A673 (cell line): ENCODE measurements around the gene IL11. TPM values are rescaled to one million over a fixed set of nuclear protein-coding genes. Genes with fewer than 3 reads are reported as not detected.
"Not testable (repeated sequence)": the region's sequence is repeated elsewhere in the genome, so short reads cannot be mapped to it uniquely, and the experiment has no call there.

ENCODE experiments used
- BruUV-seq: library from RNA; stranded (reverse); fragments of 400-500 nt; replicated peaks from 2 replicates; lab custom pipeline; 2021; lab: Mats Ljungman, UMichigan
- CTCF ChIA-PET: fragments of 300-600 bp; sonication (Branson Sonifier 250); formaldehyde crosslinking; loops from one replicate; lab custom pipeline; 2022; ENCODE audit warnings: antibody characterized with exemption; lab: Charles Lee
- POLR2A ChIA-PET: fragments of 300-600 bp; sonication (Branson Sonifier 250); formaldehyde crosslinking; loops from one replicate; lab custom pipeline; 2022; ENCODE audit warnings: antibody characterized with exemption; ENCODE audit not compliant: low non-redundant PET; lab: Charles Lee
- DNase-seq: peaks from one replicate; pipeline ENCODE4 v3.0.0-alpha.2; 2015; ENCODE audit warnings: low spot score
- H3K27ac ChIP-seq: fragments of 200-600 bp; sonication (generic); 2 replicates; pipeline ENCODE4 v1.5.1; 2016; ENCODE audit warnings: mixed run types, low read depth, mild to moderate bottlenecking, mixed read lengths, antibody characterized with exemption, low read length; ENCODE audit not compliant: poor library complexity, severe bottlenecking
- H3K27me3 ChIP-seq: fragments of 200-600 bp; sonication (generic); replicated peaks from 2 replicates; pipeline ENCODE4 v1.6.1; 2017; ENCODE audit warnings: mixed run types, low read depth, mild to moderate bottlenecking, mixed read lengths, antibody characterized with exemption, low read length; ENCODE audit not compliant: insufficient read depth, poor library complexity
- H3K36me3 ChIP-seq: fragments of 200-600 bp; sonication (generic); 2 replicates; pipeline ENCODE4 v1.6.1; 2016; ENCODE audit warnings: mixed run types, mild to moderate bottlenecking, mixed read lengths, antibody characterized with exemption, low read length; ENCODE audit not compliant: insufficient read depth, poor library complexity, severe bottlenecking
- H3K4me1 ChIP-seq: fragments of 200-600 bp; sonication (generic); 2 replicates; pipeline ENCODE4 v1.6.1; 2017; ENCODE audit warnings: mixed run types, mild to moderate bottlenecking, mixed read lengths, antibody characterized with exemption, low read length; ENCODE audit not compliant: insufficient read depth, poor library complexity, severe bottlenecking
- H3K4me3 ChIP-seq: fragments of 200-600 bp; sonication (generic); 2 replicates; pipeline ENCODE4 v1.5.1; 2016; ENCODE audit warnings: low read depth, mixed run types, mild to moderate bottlenecking, mixed read lengths, low read length; ENCODE audit not compliant: poor library complexity, severe bottlenecking
- H3K9me3 ChIP-seq: fragments of 200-600 bp; sonication (generic); 2 replicates; pipeline ENCODE4 v1.6.1; 2016; ENCODE audit warnings: mixed run types, low read depth, mild to moderate bottlenecking, mixed read lengths, antibody characterized with exemption, low read length; ENCODE audit not compliant: poor library complexity, severe bottlenecking
- EZH2 ChIP-seq: fragments of 200-600 bp; sonication (generic); IDR thresholded peaks from 2 replicates; pipeline ENCODE4 v1.6.1; 2017; ENCODE audit warnings: borderline replicate concordance, low read depth, mild to moderate bottlenecking, mixed read lengths, antibody characterized with exemption, low read length; ENCODE audit not compliant: poor library complexity, severe bottlenecking
- intact Hi-C: fragments of 100-400 bp; cut with micrococcal nuclease; formaldehyde crosslinking; loops from one replicate; pipeline ENCODE4 v1.10.0; 2022; ENCODE audit not compliant: unreplicated experiment
- total RNA-seq: library from RNA; stranded (reverse); gene quantifications from 2 replicates; pipeline ENCODE4 v1.2.3, GENCODE V29; 2021
- TF ChIP-seq, protein P1 (sequence below): fragments of 300-800, 200-600 bp; sonication (generic); conservative IDR thresholded peaks from 2 replicates; pipeline ENCODE4 v1.5.1; 2017; ENCODE audit warnings: low read depth, mild to moderate bottlenecking, antibody characterized with exemption, low read length, moderate library complexity, mixed read lengths

The IL11 gene
- total RNA-seq, 1 experiment from 2014 or later = 0.47 TPM

DNA sequence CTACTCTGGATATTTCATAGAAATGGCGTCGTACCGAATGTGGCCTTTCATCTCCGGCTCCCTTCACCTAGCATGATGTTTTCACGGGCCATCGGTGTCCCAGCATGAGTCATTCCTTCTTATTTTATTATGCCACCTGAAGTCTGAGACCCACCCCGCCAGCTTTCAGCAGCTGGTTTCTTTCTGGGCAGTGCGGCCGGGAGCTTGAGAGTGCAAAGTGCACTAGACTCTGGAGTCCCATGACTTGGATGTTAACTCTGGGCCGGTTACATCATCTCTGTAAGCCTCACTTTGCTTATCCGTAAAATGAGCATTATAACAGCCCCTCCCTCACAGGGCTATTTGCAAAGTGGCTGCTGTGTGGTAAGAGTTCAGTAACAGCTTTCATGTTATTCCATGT is 36.4 kb downstream of the IL11 start:
- Histone ChIP-seq H3K36me3 (no peaks in the 10 kb centered on the region), H3K4me1 (peaks cover 8% of the 10 kb centered on the region), H3K9me3 (no peaks in the 10 kb centered on the region), H3K27me3 (no peaks in the 10 kb centered on the region), H3K27ac (no peak overlapping the region), H3K4me3 (no peak overlapping the region)
- TF ChIP-seq EZH2 = no peak
- TF ChIP-seq, protein P1, sequence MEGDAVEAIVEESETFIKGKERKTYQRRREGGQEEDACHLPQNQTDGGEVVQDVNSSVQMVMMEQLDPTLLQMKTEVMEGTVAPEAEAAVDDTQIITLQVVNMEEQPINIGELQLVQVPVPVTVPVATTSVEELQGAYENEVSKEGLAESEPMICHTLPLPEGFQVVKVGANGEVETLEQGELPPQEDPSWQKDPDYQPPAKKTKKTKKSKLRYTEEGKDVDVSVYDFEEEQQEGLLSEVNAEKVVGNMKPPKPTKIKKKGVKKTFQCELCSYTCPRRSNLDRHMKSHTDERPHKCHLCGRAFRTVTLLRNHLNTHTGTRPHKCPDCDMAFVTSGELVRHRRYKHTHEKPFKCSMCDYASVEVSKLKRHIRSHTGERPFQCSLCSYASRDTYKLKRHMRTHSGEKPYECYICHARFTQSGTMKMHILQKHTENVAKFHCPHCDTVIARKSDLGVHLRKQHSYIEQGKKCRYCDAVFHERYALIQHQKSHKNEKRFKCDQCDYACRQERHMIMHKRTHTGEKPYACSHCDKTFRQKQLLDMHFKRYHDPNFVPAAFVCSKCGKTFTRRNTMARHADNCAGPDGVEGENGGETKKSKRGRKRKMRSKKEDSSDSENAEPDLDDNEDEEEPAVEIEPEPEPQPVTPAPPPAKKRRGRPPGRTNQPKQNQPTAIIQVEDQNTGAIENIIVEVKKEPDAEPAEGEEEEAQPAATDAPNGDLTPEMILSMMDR = no peak
- no peak for DNase-seq
- no TSS peak for BruUV-seq
- CTCF ChIA-PET = no interaction called here
- intact Hi-C loops = no loop called here
- POLR2A ChIA-PET = no interaction called here

DNA sequence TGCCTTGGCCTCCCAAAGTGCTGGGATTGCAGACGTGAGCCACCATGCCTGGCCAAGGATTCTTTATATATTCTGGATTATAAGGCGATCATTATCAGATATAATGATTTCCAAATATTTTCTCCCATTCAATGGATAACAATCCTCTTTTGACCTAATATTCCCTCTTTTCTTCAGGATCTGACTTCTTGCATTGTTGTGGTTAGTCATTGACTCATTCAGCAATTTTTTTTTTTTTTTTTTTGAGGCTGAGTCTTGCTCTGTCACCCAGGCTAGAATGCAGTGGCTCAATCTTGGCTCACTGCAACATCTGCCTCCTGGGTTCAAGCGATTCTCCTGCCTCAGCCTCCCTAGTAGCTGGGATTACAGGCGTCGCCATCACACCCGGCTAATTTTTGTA is 40.5 kb downstream of the IL11 start:
- POLR2A ChIA-PET = not testable (repeated sequence)

DNA sequence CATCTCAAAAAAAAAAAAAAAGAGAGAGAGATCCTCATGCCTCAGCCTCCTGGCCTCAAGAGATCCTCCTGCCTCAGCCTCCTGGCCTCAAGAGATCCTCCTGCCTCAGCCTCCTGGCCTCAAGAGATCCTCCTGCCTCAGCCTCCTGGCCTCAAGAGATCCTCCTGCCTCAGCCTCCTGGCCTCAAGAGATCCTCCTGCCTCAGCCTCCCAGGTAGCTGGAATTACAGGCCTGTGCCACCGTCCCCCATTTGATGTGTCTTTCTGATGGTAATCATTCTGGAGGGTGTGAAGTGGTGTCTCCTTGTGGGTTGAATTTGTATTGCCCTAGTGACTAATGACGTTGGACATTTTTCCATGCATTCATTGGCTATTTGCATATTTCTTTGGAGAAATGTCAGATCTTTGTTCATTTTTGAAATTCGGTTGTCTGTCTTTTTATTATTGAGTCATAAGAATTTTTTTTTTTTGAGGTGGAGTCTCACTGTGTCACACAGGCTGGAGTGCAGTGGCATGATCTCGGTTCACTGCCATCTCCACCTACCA is 41.4 kb downstream of the IL11 start:
- H3K36me3 ChIP-seq, BruUV-seq, H3K27me3 ChIP-seq, H3K4me3 ChIP-seq, H3K27ac ChIP-seq, POLR2A ChIA-PET, H3K4me1 ChIP-seq, intact Hi-C loops, H3K9me3 ChIP-seq: not testable (repeated sequence)
- peak; percentile 56 for DNase-seq
- CTCF ChIA-PET = interaction anchor here (0.7 kb wide), 1 partner anchor 33 kb away, joined by 3 read pairs; no protein-coding TSS in a partner anchor

More for the DNA sequence above, 40.5 kb downstream of the IL11 start:
- intact Hi-C loops, H3K27ac ChIP-seq, H3K36me3 ChIP-seq, H3K9me3 ChIP-seq, DNase-seq, BruUV-seq, H3K4me1 ChIP-seq, H3K4me3 ChIP-seq, H3K27me3 ChIP-seq: not testable (repeated sequence)
- CTCF ChIA-PET = interaction anchor here (0.7 kb wide), 1 partner anchor 34 kb away, joined by 3 read pairs; no protein-coding TSS in a partner anchor

DNA sequence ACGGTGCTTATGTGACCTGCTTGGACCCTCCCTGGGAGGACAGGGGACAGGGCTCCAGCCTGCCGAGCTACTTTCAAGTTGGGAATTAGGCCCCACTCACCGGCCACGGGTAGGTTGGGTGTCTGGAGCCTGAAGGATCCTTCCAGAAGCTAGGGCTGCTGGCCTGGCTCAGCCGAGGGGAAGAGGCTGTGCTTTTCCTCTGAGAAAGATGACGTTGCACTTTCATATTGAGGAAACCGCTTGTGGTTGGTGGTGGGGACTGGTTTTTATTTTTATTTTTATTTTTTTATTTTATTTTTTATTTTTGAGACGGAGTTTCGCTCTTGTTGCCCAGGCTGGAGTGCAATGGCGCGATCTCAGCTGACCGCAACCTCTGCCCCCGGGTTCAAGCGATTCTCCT is 45.1 kb downstream of the IL11 start, which contains the start of gene TMEM150B:
Gene TMEM150B, minus strand, starts transcription at position 170 of the 400 bp plus-strand sequence. CDS start 4,305 bp downstream, outside the sequence.
- intact Hi-C loops = no loop called here
- Histone ChIP-seq H3K27ac (no peak within 1 kb of the TSS), H3K4me3 (no peak within 1 kb of the TSS), H3K9me3 (no peaks in the 10 kb centered on the region), H3K27me3 (no peaks in the 10 kb centered on the region), H3K4me1 (no peaks in the 10 kb centered on the region), H3K36me3 (no peaks in the 10 kb centered on the region)
- no peak for DNase-seq
- no TSS peak for BruUV-seq
- no peak for TF ChIP-seq EZH2
- TF ChIP-seq, protein P1 = no peak
- CTCF ChIA-PET = no interaction called here
- POLR2A ChIA-PET = no interaction called here
